ENCODE results near the gene CPLX3.

Gene CPLX3

DNA sequence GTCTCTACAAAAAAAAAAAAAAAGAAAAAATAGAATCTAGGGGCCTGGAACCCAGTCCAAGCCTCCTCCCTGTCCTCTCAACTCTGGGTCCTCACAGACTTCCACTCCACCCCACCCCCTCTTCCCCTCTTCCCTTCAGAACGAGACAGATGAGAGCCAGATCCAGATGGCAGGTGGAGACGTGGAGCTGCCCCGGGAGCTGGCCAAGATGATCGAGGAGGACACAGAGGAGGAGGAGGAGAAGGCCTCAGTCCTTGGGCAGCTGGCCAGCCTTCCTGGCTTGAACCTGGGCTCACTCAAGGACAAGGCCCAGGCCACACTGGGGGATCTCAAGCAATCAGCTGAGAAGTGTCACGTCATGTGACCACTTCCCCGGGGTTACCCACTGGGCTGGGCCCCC is 3.6 kb downstream of the CPLX3 start:
- no peak for DNase-seq (ENCODE audit: low spot score in 2 of 2)
- no peak overlapping the region for H3K27ac Mint-ChIP-seq (ENCODE audit: low read depth)
- no peak overlapping the region for H3K4me3 Mint-ChIP-seq
- H3K27me3 Mint-ChIP-seq: peaks cover 30% of the 10 kb centered on the region
- no peaks in the 10 kb centered on the region for H3K36me3 Mint-ChIP-seq (ENCODE audit: insufficient read depth)
- peaks cover 6% of the 10 kb centered on the region for H3K4me1 Mint-ChIP-seq
- no peak for ATAC-seq (replicated peaks; ENCODE audit: extremely low read depth, poor library complexity, severe bottlenecking)
- H3K9me3 Mint-ChIP-seq: no peaks in the 10 kb centered on the region

- Mint-ChIP-seq H3K4me1 (peaks cover 9% of the 10 kb centered on the region), H3K36me3 (ENCODE audit: insufficient read depth) (peaks cover 2% of the 10 kb centered on the region), H3K27me3 (peaks cover 30% of the 10 kb centered on the region), H3K4me3 (no peak overlapping the region), H3K27ac (ENCODE audit: low read depth) (no peak overlapping the region), H3K9me3 (no peaks in the 10 kb centered on the region)
- ATAC-seq (replicated peaks; ENCODE audit: extremely low read depth, poor library complexity, severe bottlenecking) (no peak), DNase-seq (ENCODE audit: low spot score in 2 of 2) (no peak)
These were observed 4.4 kb downstream of the CPLX3 start for GRCh38 chr15:74830868-74831267.

DNA sequence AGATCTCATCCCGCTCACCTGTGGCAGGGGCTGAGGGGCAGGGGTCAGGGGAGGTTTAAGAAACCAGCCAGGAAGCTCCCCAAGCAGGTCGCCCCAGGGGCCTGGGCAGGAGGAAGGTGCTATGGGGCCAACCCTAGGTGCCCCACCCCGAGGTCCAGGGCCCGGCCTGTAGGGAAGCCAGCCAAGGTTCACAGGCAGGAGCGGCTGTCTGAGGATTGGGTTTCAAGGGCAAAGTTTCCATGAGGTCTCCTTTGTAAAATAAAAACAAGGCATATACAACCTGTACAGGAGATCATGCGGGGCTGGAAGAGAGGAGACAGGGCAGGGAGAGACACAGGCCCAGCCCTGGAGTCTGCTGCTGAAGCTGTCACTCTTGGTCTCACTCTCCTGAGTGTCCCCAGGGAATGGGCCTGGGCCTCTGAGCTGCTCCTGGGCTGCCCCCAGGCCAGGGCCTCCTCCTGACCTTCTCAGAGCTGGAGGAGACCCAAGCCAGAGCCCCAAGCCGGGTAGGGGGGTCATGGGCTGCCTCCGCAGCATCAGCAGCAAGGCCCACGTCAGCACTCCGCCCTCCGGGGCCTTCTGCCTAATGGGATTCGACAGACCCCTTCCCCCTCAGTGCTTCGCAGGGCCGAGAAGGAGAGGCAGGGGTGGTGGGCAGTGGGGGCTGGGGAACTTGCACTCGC is 5.5 kb downstream of the CPLX3 start:
- Mint-ChIP-seq H3K9me3 (no peaks in the 10 kb centered on the region), H3K27me3 (peaks cover 21% of the 10 kb centered on the region), H3K36me3 (ENCODE audit: insufficient read depth) (peaks cover 3% of the 10 kb centered on the region), H3K4me1 (peaks cover 4% of the 10 kb centered on the region), H3K4me3 (no peak overlapping the region), H3K27ac (ENCODE audit: low read depth) (no peak overlapping the region)
- ATAC-seq (replicated peaks; ENCODE audit: extremely low read depth, poor library complexity, severe bottlenecking): no peak
- no peak for DNase-seq (ENCODE audit: low spot score in 2 of 2)

DNA sequence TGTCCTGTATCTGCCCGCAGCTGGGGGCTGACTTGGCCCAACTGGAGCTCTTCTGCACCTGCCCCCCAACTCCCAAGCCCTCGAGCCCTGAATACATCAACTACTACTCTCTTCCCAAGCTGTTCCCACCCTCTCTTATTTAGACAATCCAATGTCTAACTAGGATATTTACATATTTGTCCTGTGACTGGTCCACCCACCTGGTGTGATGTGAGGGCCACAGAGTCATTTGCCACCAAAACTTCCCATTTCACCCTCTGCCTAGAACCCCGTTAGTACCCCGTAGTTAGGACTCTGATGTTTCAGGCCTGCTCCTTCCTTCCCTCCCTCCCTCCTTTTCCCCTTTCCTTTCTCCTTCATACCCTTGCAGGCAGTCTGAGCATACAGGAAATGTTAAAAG is 6.4 kb downstream of the CPLX3 start:
- Mint-ChIP-seq H3K27me3 (peaks cover 12% of the 10 kb centered on the region), H3K4me1 (peaks cover 4% of the 10 kb centered on the region), H3K36me3 (ENCODE audit: insufficient read depth) (peaks cover 3% of the 10 kb centered on the region), H3K27ac (ENCODE audit: low read depth) (no peak overlapping the region), H3K9me3 (no peaks in the 10 kb centered on the region), H3K4me3 (no peak overlapping the region)
- ATAC-seq (replicated peaks; ENCODE audit: extremely low read depth, poor library complexity, severe bottlenecking) (no peak), DNase-seq (ENCODE audit: low spot score in 2 of 2) (no peak)

DNA sequence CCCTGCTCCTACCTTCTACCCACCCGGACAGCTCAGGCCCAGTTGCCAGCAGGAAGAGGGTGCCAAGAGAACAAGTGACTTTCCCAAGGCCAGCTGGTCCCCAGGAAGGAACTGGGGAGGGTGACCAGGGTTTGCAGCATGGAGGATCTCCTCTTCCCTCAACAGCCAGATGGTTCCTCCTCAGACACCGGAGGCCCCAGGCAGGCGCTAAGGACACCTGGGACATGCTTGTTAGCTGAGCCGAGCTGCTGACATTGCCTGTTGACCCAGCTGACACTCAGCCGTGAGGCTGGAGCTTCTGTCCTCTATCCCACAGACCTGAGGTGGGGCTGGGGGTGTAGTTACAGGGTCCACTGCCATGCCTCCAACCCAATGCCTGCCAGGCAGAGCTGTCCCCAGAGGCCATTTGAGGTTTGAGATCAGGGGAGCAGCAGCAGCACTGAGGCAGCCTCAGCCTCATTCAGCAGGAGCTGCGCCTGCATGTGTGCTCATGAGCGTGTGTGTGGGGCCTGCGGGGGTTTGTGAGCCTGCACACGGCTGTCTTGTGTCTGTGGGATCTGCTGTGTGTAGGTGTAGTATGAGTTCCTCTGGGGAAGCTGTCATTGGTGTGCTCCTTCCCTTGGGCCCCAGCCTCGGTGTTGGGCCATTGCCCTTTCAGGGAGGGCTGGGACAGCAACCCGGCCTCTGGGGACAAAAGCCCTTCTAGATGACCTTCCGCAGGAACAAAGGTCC is 7.1 kb downstream of the CPLX3 start:
- peaks cover 4% of the 10 kb centered on the region for H3K4me1 Mint-ChIP-seq
- H3K27me3 Mint-ChIP-seq: peaks cover 5% of the 10 kb centered on the region
- no peak overlapping the region for H3K4me3 Mint-ChIP-seq
- ATAC-seq (replicated peaks; ENCODE audit: extremely low read depth, poor library complexity, severe bottlenecking) (no peak), DNase-seq (ENCODE audit: low spot score in 2 of 2) (no peak)
- H3K27ac Mint-ChIP-seq (ENCODE audit: low read depth): no peak overlapping the region
- peaks cover 3% of the 10 kb centered on the region for H3K36me3 Mint-ChIP-seq (ENCODE audit: insufficient read depth)
- H3K9me3 Mint-ChIP-seq: no peaks in the 10 kb centered on the region

DNA sequence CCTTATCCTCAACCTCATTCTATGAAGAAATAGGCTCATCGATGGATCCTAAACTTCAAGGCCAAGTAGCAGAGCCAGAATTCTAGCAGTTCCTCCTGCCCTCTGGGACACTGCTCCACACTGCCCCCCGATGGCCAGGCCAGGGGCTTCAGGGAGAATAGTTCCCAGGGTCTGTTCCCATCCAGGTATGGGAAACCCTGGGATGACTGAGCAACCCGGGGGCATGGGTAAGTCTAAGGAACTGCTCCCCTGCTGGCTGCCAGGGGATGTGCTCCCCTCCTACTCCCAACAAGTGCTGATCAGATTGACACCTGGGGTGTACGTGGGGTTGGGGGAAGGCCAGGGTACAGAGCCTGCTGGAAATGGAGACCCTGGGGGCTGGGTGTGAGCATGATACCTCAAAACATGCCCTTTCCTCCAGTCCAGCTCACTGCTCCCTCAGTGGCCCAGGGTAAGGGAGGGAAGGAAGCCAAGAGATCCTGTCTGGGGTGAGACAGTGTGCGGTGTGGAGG is 8.9 kb downstream of the CPLX3 start:
- ATAC-seq (replicated peaks; ENCODE audit: extremely low read depth, poor library complexity, severe bottlenecking): peak; percentile 28
- DNase-seq (ENCODE audit: low spot score in 2 of 2): peak in 1 of 2 donors; percentile 33
- H3K36me3 Mint-ChIP-seq (ENCODE audit: insufficient read depth): peaks cover 3% of the 10 kb centered on the region
- H3K27ac Mint-ChIP-seq (ENCODE audit: low read depth): no peak overlapping the region
- no peaks in the 10 kb centered on the region for H3K27me3 Mint-ChIP-seq
- H3K9me3 Mint-ChIP-seq: no peaks in the 10 kb centered on the region
- no peak overlapping the region for H3K4me3 Mint-ChIP-seq
- H3K4me1 Mint-ChIP-seq: peaks cover 4% of the 10 kb centered on the region

DNA sequence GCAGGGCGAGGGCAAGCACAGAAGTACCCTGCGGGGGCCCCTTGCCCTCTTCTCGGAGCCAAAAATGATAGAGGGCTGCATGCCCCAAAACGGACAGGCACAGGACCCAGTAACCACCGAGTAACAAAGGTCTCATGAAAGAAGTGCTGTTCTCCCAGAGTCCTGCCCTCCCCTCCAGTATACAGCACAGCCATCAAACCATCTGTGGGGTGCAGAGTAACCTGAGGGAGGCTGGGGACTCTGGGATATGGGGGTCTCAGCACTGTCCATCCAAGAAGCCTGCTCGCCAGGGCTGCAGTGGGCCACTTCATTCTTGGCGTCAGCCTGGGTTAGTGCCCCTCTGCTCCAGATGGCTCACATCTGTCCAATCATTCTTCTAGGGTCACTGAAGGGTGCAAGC is 10.4 kb downstream of the CPLX3 start:
- Mint-ChIP-seq H3K4me1 (peaks cover 17% of the 10 kb centered on the region), H3K36me3 (ENCODE audit: insufficient read depth) (peaks cover 3% of the 10 kb centered on the region), H3K4me3 (no peak overlapping the region), H3K27me3 (no peaks in the 10 kb centered on the region), H3K27ac (ENCODE audit: low read depth) (no peak overlapping the region), H3K9me3 (no peaks in the 10 kb centered on the region)
- ATAC-seq (replicated peaks; ENCODE audit: extremely low read depth, poor library complexity, severe bottlenecking) (no peak), DNase-seq (ENCODE audit: low spot score in 2 of 2) (no peak)

- Mint-ChIP-seq H3K27ac (ENCODE audit: low read depth) (peak overlapping the region; percentile 67), H3K9me3 (no peaks in the 10 kb centered on the region), H3K4me1 (peaks cover 23% of the 10 kb centered on the region), H3K27me3 (no peaks in the 10 kb centered on the region), H3K36me3 (ENCODE audit: insufficient read depth) (peaks cover 5% of the 10 kb centered on the region), H3K4me3 (no peak overlapping the region)
- DNase-seq (ENCODE audit: low spot score in 2 of 2): no peak
- no peak for ATAC-seq (replicated peaks; ENCODE audit: extremely low read depth, poor library complexity, severe bottlenecking)
These were observed 11.2 kb downstream of the CPLX3 start for GRCh38 chr15:74837482-74838136.

DNA sequence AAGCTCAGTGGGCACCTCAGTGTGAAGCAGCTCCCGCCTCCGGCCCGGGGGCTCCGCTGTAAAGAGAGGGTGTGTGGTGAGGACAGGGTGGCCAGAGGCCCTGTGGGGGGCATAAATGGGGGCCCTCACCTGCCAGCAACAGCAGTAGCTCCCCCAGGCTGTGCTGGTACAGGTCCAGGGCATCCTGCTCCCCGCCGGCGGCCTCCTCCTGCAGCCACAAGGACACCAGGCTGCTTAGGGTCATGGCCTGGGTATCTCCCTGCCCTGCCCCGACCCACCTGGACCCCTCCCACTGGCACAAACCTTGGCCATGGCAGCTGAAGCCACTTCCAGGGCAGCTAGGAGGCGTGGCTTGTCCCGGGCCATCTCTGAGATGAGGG is 11.7 kb downstream of the CPLX3 start:
- no peak for ATAC-seq (replicated peaks; ENCODE audit: extremely low read depth, poor library complexity, severe bottlenecking)
- Mint-ChIP-seq H3K9me3 (no peaks in the 10 kb centered on the region), H3K36me3 (ENCODE audit: insufficient read depth) (peaks cover 7% of the 10 kb centered on the region), H3K27ac (ENCODE audit: low read depth) (no peak overlapping the region), H3K4me1 (peaks cover 28% of the 10 kb centered on the region), H3K4me3 (no peak overlapping the region), H3K27me3 (no peaks in the 10 kb centered on the region)
- DNase-seq (ENCODE audit: low spot score in 2 of 2): no peak

DNA sequence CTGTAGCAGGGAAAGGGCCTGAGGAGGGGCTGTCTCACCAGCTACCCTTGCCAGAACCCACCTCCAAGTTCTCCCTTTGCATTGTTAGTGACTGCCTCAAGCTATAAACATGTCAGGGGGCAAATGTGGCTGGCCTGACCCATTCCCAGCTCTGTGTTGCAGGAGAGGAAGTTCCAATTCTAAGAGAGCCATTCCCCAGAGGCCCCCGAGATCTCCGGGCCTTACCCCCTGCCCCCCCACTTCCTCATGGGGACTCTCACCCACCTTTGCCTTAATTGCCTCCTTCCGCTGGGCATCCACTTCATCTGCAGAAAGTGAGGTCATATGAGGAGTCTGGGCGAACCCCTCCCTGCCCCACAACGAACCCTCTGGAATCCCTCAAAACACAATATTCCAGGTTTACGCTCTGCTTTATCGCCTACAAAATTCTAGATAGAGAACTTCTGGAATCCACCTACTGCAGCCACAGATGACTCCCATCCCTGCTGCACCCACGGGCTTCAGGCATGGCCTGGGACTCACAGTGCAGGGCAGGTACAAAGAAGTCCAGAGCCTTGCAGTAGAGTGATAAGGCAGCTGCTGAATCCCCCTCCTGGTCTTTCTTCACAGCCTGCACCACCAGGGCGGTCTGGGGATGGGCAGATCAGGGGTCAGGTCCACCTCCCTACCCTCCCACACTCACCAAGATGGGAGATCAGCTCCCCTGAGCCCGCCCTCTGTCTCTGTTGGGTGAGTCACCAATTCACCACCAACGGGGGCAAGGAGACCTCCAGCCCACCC is 12.5 kb downstream of the CPLX3 start:
- Mint-ChIP-seq H3K27me3 (no peaks in the 10 kb centered on the region), H3K36me3 (ENCODE audit: insufficient read depth) (peaks cover 7% of the 10 kb centered on the region), H3K4me1 (peaks cover 34% of the 10 kb centered on the region), H3K4me3 (no peak overlapping the region), H3K9me3 (no peaks in the 10 kb centered on the region), H3K27ac (ENCODE audit: low read depth) (no peak overlapping the region)
- DNase-seq (ENCODE audit: low spot score in 2 of 2): no peak
- ATAC-seq (replicated peaks; ENCODE audit: extremely low read depth, poor library complexity, severe bottlenecking): no peak

DNA sequence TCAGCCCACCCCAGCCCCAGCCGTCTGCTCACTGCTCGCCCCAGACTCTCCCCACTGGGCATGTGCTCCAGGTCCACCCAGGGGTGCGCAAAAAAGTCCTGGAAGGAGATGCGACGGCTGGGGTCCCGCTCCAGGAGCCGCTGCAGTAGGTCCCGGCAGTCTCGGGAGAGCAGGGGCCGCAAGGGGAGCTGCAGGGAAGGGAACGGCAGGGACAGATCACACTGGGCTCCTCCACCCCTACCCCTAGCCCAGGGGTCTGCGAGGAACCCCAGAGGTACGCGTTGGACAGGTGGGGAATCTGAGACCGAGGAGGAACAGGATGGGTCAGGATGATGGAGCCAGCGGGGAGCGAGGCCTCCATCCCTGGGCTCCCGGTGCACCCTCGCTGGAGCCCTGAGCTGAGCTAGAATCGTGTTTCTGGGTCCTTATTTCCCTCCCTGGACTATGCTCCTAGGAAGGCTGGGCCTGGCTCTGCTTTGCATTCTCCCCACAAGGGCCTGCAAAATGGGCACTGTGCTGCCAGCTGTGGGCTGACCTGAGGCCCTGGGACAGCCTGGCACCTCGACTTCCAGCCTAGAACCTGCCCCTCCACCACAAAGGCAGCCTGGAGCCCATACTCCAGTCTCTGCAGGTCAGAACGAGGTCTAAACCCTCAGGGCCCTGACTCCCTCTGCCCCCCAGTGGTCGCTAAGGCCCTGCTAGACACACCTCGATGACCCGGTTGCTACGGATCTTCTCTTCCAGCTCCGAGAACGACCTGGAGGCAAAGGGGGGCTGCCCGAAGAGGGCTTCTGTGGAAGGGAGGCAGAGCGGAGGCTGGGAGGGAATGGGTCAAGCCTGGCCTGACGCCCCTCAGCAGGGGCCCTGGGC is 13.3 kb downstream of the CPLX3 start:
- H3K27ac Mint-ChIP-seq (ENCODE audit: low read depth): no peak overlapping the region
- no peaks in the 10 kb centered on the region for H3K27me3 Mint-ChIP-seq
- no peak overlapping the region for H3K4me3 Mint-ChIP-seq
- ATAC-seq (replicated peaks; ENCODE audit: extremely low read depth, poor library complexity, severe bottlenecking) (no peak), DNase-seq (ENCODE audit: low spot score in 2 of 2) (no peak)
- no peaks in the 10 kb centered on the region for H3K9me3 Mint-ChIP-seq
- H3K4me1 Mint-ChIP-seq: peaks cover 41% of the 10 kb centered on the region
- H3K36me3 Mint-ChIP-seq (ENCODE audit: insufficient read depth): peaks cover 11% of the 10 kb centered on the region
